AG04449 (cell line): ENCODE results near the gene LAGE3.

ENCODE experiments used
- CTCF ChIA-PET: fragments of 350-600 bp; formaldehyde crosslinking; extraction: SDS; loops from one replicate; lab custom pipeline; 2021; ENCODE audit warnings: antibody characterized with exemption; lab: Yijun Ruan, JAX
- POLR2A ChIA-PET: fragments of 400-600, 350-600 bp; formaldehyde crosslinking; extraction: SDS; loops from one replicate; lab custom pipeline; 2020; ENCODE audit warnings: antibody characterized with exemption, inconsistent platforms; lab: Yijun Ruan, JAX
- DNase-seq: peaks from one replicate; pipeline ENCODE4 v3.0.0-alpha.2; 2010; ENCODE audit warnings: low read depth, low spot score
- H3K4me3 ChIP-seq: 2 replicates; pipeline ENCODE4 v1.5.1; 2011; ENCODE audit warnings: low read depth, mild to moderate bottlenecking, control low read depth, low read length
- TF ChIP-seq, protein P1 (sequence below): IDR thresholded peaks from one replicate; pipeline ENCODE4 v1.5.1; 2011; ENCODE audit warnings: mild to moderate bottlenecking, moderate library complexity, low read length, control low read depth, inconsistent platforms; ENCODE audit not compliant: insufficient read depth; ENCODE audit errors: missing control alignments

LAGE3 gene

DNA sequence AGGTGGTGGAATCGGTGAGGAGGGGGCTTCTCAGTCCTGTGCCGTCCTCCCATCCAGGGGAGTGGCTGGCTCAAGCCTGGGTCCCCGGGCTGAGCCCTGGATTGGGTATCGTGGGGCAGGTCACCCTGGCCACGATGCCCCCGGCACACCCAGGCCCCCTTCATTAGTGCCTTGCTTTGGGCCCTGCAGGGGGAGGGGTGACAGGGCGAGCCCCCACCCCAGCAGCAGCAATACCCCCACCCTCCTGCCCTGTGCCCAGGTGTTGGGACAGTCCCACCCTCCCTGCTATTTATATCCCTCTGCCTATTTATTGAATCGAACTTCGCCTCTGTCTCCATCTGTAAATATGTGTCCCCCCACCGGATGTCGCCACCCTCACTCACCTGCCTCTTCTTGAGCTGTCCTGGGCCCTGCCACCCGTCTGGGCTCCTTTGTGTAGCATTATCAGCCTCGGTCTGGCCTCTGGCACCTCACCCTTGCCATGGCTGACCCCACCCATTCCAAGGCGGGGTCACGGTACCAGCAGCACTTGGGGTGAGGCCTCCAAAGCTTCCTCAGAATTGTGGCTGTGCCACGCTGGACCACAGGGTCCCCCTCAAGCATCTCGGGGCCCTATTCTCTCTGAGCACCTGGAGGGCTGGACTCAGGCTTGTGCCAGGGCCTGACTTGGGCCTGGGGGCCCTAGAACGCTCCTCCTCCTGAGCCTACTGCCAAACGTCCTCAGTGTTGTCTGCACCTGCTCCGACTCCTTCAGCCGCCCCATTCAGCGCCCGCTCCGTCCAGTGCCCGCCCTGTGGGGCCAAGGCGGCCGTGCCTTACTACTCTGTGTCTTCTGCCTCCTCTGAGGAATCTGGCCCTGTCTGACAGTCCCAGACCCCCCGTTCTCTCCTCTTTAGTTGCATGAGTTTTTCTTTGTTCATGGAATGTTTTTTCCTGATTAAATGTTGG lies 6.1 kb downstream of the LAGE3 start:
- TF ChIP-seq, protein P1, sequence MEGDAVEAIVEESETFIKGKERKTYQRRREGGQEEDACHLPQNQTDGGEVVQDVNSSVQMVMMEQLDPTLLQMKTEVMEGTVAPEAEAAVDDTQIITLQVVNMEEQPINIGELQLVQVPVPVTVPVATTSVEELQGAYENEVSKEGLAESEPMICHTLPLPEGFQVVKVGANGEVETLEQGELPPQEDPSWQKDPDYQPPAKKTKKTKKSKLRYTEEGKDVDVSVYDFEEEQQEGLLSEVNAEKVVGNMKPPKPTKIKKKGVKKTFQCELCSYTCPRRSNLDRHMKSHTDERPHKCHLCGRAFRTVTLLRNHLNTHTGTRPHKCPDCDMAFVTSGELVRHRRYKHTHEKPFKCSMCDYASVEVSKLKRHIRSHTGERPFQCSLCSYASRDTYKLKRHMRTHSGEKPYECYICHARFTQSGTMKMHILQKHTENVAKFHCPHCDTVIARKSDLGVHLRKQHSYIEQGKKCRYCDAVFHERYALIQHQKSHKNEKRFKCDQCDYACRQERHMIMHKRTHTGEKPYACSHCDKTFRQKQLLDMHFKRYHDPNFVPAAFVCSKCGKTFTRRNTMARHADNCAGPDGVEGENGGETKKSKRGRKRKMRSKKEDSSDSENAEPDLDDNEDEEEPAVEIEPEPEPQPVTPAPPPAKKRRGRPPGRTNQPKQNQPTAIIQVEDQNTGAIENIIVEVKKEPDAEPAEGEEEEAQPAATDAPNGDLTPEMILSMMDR, result no peak

DNA sequence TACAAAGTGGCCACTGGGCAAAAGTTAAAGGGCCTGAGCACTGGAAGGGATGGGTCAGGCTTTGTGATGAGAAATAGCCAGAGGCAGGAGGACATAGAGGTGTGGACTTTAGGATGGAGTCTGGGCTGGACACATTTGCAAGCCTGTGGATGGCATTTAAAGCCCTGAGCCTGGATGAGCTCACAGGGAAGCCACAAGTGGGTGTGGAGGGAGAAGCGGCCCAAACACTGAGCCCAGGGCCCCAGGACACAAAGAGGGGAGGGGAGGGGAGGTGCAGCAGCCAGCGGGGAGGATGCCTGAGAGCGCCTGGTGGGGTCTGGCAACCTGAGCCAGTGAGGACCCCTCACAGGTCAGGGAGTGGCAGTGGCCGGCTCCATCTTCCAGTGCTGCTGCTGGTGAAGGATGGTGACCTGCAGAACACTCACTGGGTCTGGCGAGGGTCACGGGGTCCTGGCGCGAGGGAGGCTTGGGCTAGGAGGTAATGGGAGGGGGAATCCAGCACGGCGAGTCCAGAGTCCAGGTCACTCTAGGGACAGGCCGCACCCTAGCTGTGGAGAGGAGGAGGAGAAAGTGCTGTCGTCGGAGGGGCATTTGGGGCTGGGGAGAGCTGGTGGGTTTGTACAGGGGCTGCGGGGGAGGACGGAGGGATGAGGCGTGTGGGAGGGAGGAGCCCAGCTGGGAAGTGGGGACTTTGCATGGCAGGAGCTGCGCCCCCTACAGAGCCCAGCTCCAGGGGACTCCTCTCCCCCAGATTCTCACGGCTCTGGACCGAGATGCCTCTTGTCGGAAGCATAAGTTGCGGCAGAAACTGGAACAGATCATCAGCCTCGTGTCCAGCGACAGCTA lies 7.0 kb downstream of the LAGE3 start:
- ChIA-PET CTCF (no interaction called here), POLR2A (interaction anchor here (1.2 kb wide), 1 partner anchor 8 kb away, joined by 3 read pairs; no protein-coding TSS in a partner anchor)
- TF ChIP-seq, protein P1, result no peak
- no peak for DNase-seq
- no peak overlapping the region for H3K4me3 ChIP-seq

More for the DNA sequence above, 6.1 kb downstream of the LAGE3 start:
- POLR2A ChIA-PET, result interaction anchor here (1.2 kb wide), 2 partner anchors 9 to 12 kb away, joined by 3 read pairs; no protein-coding TSS in a partner anchor
- no peak overlapping the region for H3K4me3 ChIP-seq
- no peak for DNase-seq
- CTCF ChIA-PET, result no interaction called here

DNA sequence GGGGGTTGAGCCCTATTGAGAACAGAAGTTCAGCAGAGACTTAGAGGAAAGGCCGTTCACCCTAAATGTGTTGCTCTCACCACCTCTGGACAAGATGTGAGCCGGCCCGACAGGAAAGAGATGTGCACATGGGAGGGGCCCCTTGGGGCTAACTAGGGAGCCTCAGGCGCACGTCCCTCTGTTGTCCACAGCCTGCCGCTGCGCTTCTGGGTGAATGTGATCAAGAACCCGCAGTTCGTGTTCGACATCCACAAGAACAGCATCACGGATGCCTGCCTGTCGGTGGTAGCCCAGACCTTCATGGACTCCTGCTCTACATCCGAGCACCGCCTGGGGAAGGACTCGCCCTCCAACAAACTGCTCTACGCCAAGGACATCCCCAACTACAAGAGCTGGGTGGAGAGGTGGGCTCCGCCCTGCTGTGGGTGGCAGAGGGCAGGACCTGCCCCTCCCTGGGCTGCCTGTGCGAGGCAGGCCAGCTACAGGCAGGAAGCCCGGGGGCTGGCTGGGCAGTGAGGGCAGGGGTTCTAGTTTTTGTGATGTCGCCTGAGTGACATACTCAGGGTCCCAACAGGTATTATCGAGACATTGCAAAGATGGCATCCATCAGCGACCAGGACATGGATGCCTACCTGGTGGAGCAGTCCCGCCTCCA lies 8.0 kb downstream of the LAGE3 start:
- ChIA-PET CTCF (no interaction called here), POLR2A (no interaction called here)
- TF ChIP-seq, protein P1, result no peak
- H3K4me3 ChIP-seq, result no peak overlapping the region
- DNase-seq, result no peak

DNA sequence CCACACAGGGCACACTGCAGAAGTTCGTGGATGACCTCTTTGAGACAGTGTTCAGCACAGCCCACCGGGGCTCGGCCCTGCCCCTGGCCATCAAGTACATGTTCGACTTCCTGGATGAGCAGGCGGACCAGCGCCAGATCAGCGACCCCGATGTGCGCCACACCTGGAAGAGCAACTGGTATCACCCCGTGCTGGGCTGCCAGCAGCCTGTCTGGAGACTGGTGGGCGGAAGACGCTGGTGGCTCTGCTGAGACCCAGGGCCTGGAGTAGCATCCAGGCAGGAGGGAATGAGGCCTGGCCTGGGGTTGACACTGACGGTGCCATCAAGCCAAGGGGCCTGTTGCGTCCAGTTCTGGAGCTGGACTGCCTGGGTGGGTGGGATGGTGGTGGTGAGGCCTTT lies 8.6 kb downstream of the LAGE3 start:
- ChIA-PET CTCF (no interaction called here), POLR2A (no interaction called here)
- no peak for DNase-seq
- TF ChIP-seq, protein P1, result no peak
- no peak overlapping the region for H3K4me3 ChIP-seq

DNA sequence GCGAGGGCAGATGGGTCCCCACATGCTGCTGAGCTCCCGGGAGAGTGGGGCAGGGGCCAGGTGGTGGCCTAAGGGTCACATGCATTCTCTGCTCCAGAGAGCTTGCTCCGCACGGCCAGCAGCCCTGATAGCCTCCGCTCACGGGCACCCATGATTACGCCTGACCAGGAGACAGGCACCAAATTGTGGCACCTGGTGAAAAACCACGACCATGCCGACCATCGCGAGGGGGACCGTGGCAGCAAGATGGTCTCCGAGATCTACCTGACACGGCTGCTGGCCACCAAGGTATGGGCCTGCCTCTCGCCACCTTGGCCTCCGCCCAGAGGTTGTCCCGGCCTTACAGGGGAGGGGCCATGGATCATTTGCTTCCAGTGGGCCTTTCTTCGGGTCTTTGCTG lies 9.2 kb downstream of the LAGE3 start:
- ChIA-PET POLR2A (no interaction called here), CTCF (no interaction called here)
- no peak for DNase-seq
- TF ChIP-seq, protein P1, result no peak
- H3K4me3 ChIP-seq, result no peak overlapping the region
